Large intestine (tissue), 3 donors: ENCODE data around the gene CARD19. TPM values are rescaled to one million over a fixed set of nuclear protein-coding genes. Genes with fewer than 3 reads are reported as not detected.

Experiments
- DNase-seq, 2 donors: peaks; one replicate each; pipeline versions ENCODE4 v3.0.0 to v3.0.0-alpha.2; 2013
- H3K27ac ChIP-seq: one replicate; pipeline ENCODE4 v1.5.1; 2013; ENCODE audit warnings: low read length
- H3K27me3 ChIP-seq: 2 replicates; pipeline ENCODE4 v1.6.1; 2013; ENCODE audit warnings: low read length; ENCODE audit not compliant: control insufficient read depth, insufficient read depth
- H3K36me3 ChIP-seq: 2 replicates; pipeline ENCODE4 v1.6.1; 2013; ENCODE audit warnings: low read length; ENCODE audit not compliant: control insufficient read depth, insufficient read depth
- H3K4me1 ChIP-seq: one replicate; pipeline ENCODE4 v1.6.1; 2013; ENCODE audit warnings: low read length; ENCODE audit not compliant: control insufficient read depth, insufficient read depth
- H3K4me3 ChIP-seq: one replicate; pipeline ENCODE4 v1.5.1; 2013; ENCODE audit warnings: low read length
- H3K9me3 ChIP-seq: one replicate; pipeline ENCODE4 v1.6.1; 2013; ENCODE audit warnings: mild to moderate bottlenecking, low read depth, low read length, moderate library complexity; ENCODE audit not compliant: control insufficient read depth
- WGBS: methylation state at CpG from one replicate; pipeline ENCODE4 v1.1.5; 2013; ENCODE audit warnings: low lambda C conversion rate; ENCODE audit not compliant: insufficient coverage; 5-methylcytosine and 5-hydroxymethylcytosine counted together
- polyA plus RNA-seq: library from polyadenylated mRNA; unstranded; fragments of 120-200 nt; gene quantifications from one replicate; pipeline ENCODE4 v1.2.1, GENCODE V29; 2013

The CARD19 gene
- polyA plus RNA-seq, 1 donor, result 35.4 TPM

- 0% methylated on average over 1 of the region's 11 CpGs for WGBS
- no peak for DNase-seq
- H3K27me3 ChIP-seq, result no peaks in the 10 kb centered on the region
- no peak overlapping the region for H3K4me3 ChIP-seq
- no peak overlapping the region for H3K27ac ChIP-seq
- no peaks in the 10 kb centered on the region for H3K36me3 ChIP-seq
- no peaks in the 10 kb centered on the region for H3K9me3 ChIP-seq
- peaks cover 4% of the 10 kb centered on the region for H3K4me1 ChIP-seq
Observed at GRCh38 chr9:93161786-93162562, 66.0 kb downstream of the CARD19 start.

Other genes with a start within 250 kb of the CARD19 start
- gene ZNF484, start 218.2 kb upstream of the CARD19 start, polyA plus RNA-seq, result 6.2 TPM
- gene FGD3, start 148.7 kb upstream of the CARD19 start, polyA plus RNA-seq, result 7.2 TPM
- 7.6 TPM for gene SUSD3, start 37.5 kb upstream of the CARD19 start, polyA plus RNA-seq
- 78.7 TPM for gene NINJ1, start 38.0 kb downstream of the CARD19 start, polyA plus RNA-seq
- gene WNK2, start 87.9 kb downstream of the CARD19 start, polyA plus RNA-seq, result 80.4 TPM